ENCODE measurements around the gene OR9Q1.
"Not testable (repeated sequence)": the region's sequence is repeated elsewhere in the genome, so short reads cannot be mapped to it uniquely, and the experiment has no call there.

OR9Q1 gene, protein sequence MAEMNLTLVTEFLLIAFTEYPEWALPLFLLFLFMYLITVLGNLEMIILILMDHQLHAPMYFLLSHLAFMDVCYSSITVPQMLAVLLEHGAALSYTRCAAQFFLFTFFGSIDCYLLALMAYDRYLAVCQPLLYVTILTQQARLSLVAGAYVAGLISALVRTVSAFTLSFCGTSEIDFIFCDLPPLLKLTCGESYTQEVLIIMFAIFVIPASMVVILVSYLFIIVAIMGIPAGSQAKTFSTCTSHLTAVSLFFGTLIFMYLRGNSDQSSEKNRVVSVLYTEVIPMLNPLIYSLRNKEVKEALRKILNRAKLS

DNA sequence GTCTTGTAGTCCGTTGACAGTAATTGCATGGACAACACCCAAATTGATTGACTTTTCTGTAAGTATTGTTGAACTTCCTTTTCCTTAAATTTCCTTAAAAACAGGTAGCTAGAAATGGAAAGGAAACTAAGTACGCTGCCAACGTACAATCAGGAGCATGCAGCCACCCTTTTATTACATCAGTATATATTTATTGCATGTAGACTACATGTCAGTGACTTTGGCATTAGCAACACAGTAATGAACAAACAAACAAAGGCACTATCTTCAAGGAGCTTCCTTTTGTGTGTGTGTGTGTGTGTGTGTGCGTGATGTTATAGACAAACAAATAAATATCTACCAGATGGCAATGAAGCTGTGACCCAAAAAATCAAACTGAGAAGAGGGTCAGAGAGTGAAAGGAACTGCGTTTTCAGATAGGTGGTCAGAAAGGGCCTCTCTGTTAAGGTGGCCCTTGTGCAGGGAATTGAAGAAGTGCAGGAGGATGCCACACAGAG is at the start of gene OR9Q1:
OR9Q1 (plus strand) TSS at position 447 of the 497 bp plus-strand sequence. CDS start 155,564 bp downstream, outside the sequence.
- DNase-seq: no peak

DNA sequence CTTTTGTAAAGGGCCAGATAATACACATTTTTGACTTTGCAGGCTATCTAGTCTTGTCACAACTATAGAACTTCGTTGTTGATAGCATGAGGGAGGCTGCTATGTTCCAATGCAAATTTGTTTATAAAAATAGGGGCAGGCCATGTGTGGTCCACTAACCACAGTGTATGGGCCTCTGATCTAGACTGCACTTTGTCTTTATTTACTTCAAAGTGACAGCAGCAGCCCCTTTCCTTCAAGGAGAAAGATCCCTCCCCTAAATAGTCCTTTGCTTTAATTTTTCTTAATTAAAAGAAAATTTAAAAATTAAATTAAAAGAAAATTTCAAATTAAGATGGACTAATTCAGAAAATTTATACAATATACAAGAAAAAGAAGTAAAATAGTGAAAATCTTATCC is 49.5 kb upstream of the OR9Q1 start:
- DNase-seq: no peak

DNA sequence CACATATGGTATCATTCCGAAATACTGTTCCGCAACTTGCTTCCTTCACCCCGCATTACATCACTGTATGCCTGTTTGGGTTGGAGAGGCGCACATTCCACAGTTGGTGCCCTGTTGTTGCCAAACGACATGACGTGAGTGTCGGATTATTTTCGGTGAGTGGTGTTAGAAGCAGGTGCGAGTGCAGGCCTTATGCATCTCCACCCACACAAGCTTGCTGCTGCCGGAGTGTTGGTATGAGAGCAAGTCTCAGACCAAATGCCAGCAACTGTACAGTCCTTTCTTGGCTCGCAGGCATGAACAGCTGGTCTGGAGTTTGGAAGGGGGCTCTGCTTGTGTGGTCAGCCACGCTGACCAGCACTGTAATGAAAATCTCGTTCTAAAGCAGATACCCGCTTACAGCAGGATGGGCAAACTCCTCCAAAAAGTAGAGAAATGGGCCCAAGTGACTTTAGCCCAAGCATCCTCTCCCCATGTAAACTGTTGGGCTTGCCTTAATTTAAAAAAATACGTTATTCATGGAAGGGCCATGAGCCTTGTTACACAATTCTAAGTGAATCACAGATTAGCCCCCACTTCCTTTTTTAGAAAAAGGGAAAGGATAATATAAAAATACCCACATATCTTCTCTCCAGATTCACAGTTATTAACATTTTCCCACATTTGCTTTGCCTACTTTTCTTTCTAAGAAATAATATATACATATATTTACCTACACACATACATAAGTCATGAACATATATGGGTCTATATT is 48.7 kb upstream of the OR9Q1 start:
- no peak for DNase-seq

DNA sequence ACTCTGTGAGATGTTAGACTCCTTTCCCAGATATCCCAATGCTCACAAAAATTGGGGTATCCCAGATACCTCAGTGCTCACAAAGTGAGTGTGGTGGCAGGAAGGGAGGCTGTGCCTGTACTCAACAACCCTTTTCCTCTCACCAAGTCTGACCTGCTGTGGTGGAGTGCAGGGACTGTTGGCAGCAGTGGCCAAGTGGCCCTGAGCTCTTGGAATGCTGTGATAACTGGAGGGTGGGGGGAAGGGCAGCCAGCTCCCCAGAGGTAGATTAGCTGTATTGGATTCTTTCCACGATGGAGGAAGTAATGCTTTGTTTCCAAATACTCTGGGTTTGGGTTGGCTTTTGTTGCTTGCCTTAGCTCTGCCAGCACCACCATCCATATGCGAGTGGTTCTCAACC is 46.0 kb upstream of the OR9Q1 start:
- no peak for DNase-seq

DNA sequence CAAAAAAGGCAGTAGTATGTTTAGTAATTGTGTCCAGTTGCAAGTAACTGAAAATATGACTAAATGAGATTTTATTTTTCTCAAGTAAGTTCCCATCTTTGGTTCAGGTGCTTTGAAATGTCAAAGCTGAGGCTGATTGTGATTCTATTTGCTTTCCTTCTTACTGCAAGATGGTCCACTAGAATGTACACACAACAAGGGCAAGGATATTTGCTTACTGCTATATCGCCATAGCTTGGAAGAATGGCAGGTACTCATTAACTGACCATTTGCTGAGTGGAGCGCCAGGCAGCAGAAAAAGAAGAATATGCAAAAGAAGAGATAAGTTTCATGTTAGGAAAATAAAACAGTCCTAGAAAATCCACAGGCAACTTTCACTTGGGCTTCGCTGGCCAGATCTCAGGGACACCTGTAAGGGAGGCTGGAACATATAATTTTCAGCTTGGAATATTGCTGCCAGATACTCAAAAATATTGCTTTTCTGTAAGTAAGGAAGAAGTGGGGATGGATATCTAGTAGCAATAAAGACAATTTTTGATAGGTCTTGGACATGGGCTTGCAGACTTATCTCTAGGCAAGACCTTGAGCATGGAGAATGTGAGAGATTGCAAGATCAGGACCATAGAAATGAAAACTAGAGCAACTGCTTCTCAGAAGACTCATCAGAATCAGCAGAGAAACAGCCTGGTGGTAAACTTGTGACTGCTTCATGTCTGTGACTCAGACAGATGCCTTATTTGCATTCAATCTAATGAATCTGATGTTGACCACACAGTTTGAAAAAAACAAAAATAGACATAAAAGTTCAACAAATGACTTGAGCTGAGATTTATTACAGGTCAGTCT is 44.8 kb upstream of the OR9Q1 start:
- no peak for DNase-seq

DNA sequence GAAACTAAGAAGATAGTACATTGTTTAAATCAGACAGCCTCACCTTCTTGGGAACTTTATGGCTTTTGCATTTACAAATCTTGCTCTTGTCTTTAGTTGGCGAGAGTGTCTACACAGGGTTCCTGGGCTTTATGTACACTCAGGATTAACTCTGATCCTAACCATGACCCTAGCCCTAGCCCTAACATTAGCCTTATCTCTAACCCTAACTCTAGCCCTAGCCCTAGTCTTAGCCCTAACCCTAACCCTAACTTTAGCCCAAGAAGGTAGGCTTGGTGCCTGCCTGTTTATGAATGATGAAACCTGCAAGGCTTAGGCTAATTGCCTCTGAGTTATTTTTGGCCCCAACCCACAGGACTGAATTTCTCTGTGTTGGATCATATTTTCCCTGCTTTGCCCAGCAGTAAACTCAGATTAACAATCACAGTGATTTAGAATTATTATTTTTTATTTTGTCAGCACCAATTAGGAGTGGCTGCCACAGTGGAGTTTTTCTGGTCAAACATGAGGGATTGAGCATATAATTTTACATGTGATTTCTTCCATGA is 44.1 kb upstream of the OR9Q1 start:
- no peak for DNase-seq

DNA sequence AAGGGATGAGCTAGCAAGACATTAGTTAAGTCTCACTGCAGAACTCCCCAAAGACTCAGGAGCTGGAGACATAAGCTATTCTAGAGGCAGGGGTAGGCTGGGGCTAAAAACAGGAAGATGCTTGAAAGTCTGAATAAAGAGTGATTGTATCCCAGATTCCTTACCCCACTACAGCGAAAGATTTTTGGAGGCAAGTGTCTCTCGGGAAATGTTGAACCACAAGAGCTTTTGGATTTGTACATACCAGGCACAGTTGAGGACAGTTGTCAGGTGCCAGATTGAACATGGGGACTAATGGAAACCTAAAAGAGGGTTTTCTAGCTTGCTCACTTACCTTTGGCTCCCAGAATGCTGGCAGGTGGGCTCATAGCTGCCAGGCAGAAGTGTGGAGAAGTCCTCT is 43.5 kb upstream of the OR9Q1 start:
- DNase-seq: no peak

DNA sequence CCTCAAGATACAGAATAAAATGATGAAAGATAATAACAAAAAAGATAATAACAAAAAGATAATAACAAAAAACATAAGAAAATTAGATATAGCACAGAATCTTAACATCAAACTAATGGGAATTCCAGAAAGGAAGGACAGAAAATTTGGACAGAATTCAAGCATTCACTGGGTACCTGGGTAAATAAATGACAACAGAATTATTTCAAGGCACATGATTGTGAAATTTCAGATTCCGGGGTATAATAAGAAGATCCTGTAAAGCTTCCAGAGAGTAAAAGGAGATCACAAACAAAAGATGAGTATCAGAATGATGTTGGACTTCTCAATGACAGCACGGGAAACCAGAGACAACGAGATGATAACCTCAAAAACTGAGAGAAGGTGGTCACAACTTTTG is 42.1 kb upstream of the OR9Q1 start:
- DNase-seq: no peak

DNA sequence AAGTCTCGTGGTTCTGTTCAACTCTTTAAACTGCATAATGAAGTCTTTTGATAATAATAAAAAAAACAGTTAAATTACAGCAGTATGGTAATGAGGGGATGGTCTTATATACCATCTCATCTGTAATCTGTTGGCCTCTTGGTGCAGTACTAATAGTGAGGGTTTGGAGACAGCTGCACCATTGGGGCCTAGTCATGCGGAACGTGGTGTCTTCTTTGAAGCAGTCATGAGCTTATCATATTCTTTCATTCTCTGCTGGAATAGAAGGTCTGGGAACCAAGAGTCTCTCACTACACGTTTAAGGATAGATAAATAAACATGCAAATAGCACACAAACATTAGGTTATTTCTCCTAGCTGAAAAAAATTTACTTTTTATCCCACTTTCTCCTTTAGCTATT is 40.9 kb upstream of the OR9Q1 start:
- DNase-seq: no peak

DNA sequence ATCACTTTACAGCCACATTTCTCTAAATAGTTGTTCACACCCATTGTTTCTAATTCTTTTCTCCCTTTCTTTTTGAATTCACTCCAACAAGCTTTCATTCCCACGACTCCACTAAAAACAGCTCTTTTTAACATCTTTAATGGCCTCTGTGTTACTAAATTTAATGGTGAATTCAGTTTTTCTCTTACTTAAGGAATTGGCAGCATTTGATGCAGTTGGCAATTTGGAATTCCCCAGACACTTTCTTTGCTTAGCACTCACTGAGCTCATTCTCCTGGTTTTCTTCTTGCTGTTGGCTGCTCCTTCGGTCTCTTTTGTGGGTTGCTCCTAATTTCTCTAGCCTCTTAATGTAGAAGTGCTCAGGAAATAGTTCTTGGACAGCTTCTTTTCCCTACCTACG is 40.5 kb upstream of the OR9Q1 start:
- no peak for DNase-seq

DNA sequence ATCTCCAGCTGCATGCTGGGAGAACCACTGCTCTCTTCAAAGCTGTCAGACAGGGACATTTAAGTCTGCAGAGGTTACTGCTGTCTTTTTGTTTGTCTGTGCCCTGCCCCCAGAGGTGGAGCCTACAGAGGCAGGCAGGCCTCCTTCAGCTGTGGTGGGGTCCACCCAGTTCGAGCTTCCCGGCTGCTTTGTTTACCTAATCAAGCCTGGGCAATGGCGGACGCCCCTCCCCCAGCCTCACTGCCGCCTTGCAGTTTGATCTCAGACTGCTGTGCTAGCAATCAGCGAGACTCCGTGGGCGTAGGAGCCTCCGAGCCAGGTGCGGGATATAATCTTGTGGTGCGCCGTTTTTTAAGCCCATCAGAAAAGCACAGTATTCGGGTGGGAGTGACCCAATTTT is 24.2 kb upstream of the OR9Q1 start:
- not testable (repeated sequence) for DNase-seq

DNA sequence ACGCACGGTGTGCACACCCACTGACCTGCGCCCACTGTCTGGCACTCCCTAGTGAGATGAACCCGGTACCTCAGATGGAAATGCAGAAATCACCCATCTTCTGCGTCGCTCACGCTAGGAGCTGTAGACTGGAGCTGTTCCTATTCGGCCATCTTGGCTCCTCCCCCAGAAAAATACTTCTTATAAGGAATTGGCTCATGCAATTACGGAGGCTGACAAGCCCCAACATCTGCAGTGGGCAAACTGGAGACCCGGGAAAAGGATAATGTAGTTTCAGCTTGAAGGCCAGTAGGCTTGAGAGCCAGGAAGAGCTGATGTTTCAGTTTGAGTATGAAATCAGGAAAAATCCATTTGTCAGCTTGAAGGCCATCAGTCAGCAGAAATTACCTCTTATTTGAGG is 23.7 kb upstream of the OR9Q1 start:
- not testable (repeated sequence) for DNase-seq

DNA sequence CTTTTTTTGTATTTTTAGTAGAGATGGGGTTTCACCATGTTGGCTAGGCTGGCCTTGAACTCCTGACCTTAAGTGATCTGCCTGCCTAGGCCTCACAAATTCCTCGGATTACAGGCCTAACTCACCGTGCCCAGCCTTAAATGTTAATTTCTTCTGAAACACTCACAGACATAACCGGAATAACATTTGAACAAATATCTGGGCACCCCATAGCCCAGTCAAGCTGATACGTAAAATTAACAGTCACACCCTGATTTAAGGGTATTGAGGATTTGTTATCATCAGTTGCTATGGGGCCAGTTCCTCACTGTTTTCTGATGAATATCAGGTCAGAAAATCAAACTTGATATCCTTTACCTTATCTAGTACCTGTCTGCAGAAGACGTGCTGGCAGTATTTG is 23.0 kb upstream of the OR9Q1 start:
- no peak for DNase-seq

DNA sequence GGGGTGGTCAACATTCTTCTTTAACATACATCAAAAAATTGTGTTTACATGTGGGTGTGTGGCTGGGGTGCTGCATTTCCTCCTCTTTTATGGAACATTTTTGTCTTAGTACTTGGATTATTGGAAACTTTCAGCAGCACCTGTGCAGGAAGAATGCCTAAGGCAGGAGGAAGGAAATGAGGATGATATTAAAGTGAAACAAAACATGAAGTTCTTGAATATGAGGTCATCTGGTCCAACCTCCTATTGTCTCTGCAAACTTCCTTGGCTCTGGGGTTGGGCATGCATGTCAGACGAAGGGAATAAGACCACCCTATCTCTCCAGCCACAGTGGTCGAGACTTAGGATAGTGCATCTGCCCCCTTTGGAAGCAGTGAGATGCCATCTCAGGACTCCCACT is 20.6 kb upstream of the OR9Q1 start:
- DNase-seq: no peak

DNA sequence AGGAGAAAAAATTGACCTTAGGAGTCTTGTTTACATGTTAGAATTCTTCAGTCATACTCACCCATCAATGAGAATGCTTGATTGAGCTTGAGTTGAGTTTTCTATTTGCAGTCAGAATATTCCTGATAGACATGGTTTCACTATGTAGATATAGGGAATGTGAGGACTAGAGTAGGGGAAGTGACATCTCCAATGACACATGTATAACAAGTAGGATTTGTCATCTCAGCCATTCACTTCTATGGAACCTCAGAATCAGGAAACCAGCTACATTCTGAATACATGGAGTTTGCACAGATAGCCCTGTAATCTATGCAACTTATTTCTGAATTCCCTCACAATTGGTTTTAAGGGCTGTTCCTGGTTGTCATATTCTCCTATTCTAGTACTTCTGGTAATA is 20.1 kb upstream of the OR9Q1 start:
- no peak for DNase-seq

DNA sequence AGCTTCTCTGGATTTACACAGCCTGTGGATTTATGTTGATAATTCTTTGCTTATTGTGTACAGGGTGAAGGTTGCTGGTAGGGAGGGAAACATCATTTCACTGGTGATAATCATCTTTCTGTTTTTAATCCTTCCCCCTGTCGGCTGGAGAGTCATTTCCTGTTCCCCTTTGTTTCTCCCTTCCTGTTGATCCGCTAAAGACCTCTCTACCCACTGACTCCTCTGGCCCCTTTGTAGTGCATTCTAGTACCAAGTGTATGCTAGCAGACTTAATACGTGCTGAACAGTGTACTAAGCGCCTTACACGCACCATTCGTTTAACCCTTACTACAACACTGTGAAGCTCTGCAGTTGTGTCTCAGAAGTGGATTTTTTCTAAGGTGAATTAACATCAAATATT is 19.0 kb upstream of the OR9Q1 start:
- DNase-seq: no peak

DNA sequence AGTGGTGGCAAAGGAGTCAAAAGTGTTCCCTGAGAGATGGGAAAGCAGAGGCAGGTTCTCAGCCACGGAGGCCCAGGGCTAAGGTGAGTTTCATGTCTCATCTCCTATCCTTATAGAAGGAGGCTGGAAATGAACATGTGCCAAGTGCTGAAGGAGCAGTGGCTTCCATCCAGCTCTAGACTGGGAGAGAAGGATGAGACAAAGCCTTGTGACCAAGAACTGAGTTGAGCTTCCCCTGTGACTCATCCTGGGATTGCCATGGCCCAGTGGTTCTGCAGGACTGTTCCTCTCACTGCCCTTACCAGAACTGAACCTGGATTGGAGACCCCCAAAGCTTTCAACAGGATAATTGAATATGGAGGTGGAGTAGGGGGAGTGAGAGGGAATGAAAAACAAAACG is 16.7 kb upstream of the OR9Q1 start:
- DNase-seq: no peak

DNA sequence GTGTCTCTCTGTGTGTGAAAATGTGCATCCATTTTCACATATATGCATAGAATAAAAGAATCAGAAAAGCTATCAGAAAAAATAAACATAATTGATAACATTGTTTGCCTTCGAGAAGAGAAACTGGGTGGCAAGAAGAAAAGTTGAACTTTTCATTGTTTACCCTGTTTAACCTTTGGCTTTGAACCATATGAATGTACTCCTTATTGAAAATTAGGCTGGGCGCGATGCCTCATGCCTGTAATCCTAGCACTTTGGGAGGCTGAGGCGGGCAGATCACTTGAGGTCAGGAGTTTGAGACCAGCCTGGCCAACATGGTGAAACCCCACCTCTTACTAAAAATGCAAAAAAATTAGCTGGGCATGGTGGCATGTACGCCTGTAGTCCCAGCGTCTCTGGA is 11.9 kb upstream of the OR9Q1 start:
- DNase-seq: no peak

DNA sequence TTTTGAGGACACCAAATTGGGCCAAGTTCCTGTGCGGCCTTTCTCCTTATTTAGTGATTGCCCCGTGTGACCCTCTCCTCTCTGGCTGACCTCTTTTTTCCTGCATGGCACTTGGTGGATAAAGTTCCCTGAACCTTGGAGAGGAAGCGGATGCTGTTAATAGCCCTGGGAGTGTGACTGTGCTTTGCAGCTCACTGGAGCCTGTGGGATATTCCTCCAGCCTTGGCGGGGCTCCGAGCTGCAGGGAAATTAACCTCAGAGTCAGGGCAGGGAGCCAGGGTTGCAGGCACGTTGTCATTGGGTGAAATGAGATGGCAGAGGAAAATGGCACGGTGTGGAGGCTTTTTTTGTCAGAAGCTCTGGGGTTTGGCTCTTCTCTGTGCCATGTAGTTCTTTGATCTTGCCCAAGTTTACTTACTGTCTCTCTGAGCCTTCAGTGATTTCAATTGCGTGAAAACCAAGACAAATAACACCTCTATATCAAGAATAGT is 965 bp downstream of the OR9Q1 start:
- DNase-seq: no peak

DNA sequence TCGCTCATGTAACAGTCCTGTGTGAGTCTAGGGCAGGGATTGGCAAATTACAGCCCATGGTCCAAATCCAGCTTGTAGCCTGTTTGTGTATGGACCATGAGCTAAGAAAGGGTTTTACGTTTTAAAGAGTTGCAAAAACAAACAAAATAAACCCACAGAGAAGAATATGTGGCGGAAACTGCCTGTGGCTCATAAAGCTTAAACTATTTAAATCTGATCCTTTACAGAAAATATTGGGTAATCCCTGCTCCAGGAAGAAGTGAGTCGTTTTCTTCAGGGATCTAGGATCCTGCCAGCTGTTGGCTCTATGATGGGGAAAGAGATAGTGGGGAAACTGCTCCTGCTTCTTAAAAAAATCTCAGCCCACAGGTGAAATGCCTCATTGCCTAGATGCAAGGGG is 3.7 kb downstream of the OR9Q1 start:
- DNase-seq: no peak

DNA sequence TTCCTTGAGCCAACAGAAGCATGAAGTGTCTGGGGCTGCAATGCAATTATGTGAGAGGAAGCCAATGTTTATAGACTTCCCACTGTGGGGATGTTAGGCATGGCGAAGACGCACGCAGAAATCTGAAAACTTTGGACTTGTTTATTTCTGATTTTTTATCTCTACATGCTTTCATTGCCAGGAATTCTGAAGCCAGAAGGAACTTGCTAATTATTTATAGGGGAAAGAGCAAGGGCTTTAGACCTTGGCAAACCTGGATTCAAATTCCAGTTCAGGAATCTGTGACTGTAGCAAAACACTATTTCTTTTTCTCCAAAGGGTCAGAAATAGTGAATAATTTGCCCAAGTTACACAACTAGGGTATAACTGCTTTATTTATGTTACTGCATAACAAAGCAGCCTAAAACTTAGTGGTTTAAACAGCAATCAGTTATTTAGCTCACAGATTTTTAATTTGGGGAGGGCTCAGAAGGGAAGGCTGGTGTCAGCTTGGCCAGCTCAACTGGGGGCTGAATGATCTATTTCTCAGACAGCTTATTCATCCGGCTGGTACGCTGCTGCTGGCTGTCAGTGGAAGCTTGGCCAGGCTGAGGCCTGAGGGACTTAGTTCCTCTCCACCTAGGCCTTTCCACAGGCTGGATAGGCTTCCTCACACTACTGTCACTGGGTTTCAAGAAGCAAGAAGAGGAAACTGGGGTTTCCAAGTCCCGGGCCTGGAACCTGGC is 5.2 kb downstream of the OR9Q1 start:
- no peak for DNase-seq

DNA sequence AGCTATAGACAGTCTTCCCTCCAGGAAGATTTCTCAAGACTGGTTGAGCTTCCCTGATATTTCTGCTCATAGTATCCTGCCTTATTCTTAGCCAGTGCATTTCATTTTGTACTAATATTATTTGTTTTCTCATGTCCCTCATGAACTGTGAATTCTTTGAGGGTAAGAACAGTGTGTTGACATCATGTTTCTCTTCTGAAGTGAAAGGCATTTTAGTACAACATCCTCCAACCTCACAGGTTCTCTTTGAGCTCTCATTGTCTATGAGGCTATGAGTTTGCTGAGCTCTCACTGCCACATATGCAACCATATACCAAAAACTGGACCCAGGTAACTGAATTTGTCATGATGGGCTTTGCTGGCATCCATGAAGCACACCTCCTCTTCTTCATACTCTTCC is 7.0 kb downstream of the OR9Q1 start, which contains the start of gene OR6Q1:
OR6Q1 (plus strand) TSS at position 301 of the 400 bp plus-strand sequence; CDS start at position 301, 0 bp downstream.
- no peak for DNase-seq
